ENCODE results near the gene C10orf143. TPM values are rescaled to one million over a fixed set of nuclear protein-coding genes. Genes with fewer than 3 reads are reported as not detected.

C10orf143 gene
- total RNA-seq, 3 donors from 2014 or later, result 2.3 to 10.4 (median 4.2) TPM

GRCh38 chr10:130045091-130045652, 65.5 kb downstream of the C10orf143 start:
- ATAC-seq, result no peak
- intact Hi-C loops (cut with DNase I, micrococcal nuclease), result no loop called here
- peak in 1 of 3 donors; percentile 18 for DNase-seq
- H3K36me3 ChIP-seq (ENCODE audit: low read depth), result no peaks in the 10 kb centered on the region
- TF ChIP-seq CTCF (IDR thresholded peaks at IDR 0.05), result no peak
- H3K9me3 ChIP-seq, result no peaks in the 10 kb centered on the region
- no peak overlapping the region for H3K4me3 ChIP-seq
- H3K4me1 ChIP-seq (ENCODE audit: low read depth), result no peaks in the 10 kb centered on the region

GRCh38 chr10:130044067-130045061, 66.3 kb downstream of the C10orf143 start:
- intact Hi-C loops (cut with DNase I, micrococcal nuclease), result no loop called here
- peak in 1 of 3 donors; percentile 11 for DNase-seq
- ATAC-seq, result no peak
- Histone ChIP-seq H3K4me1 (ENCODE audit: low read depth) (no peaks in the 10 kb centered on the region), H3K36me3 (ENCODE audit: low read depth) (no peaks in the 10 kb centered on the region), H3K9me3 (no peaks in the 10 kb centered on the region), H3K4me3 (no peak overlapping the region)
- no peak for TF ChIP-seq CTCF (IDR thresholded peaks at IDR 0.05)

- intact Hi-C loops (cut with DNase I, micrococcal nuclease), result no loop called here
- H3K4me1 ChIP-seq (ENCODE audit: low read depth), result no peaks in the 10 kb centered on the region
- TF ChIP-seq CTCF (IDR thresholded peaks at IDR 0.05), result no peak
- DNase-seq (no peak), ATAC-seq (no peak)
- no peak overlapping the region for H3K4me3 ChIP-seq
- H3K36me3 ChIP-seq (ENCODE audit: low read depth), result no peaks in the 10 kb centered on the region
- H3K9me3 ChIP-seq, result no peaks in the 10 kb centered on the region
Observed at GRCh38 chr10:130043491-130043890, 67.1 kb downstream of the C10orf143 start.

- DNase-seq (no peak), ATAC-seq (no peak)
- intact Hi-C loops (cut with DNase I, micrococcal nuclease), result no loop called here
- no peaks in the 10 kb centered on the region for H3K4me1 ChIP-seq (ENCODE audit: low read depth)
- H3K4me3 ChIP-seq, result no peak overlapping the region
- H3K36me3 ChIP-seq (ENCODE audit: low read depth), result no peaks in the 10 kb centered on the region
- no peak for TF ChIP-seq CTCF (IDR thresholded peaks at IDR 0.05)
- no peaks in the 10 kb centered on the region for H3K9me3 ChIP-seq
Observed at GRCh38 chr10:130042381-130042780, 68.2 kb downstream of the C10orf143 start.

- Histone ChIP-seq H3K36me3 (ENCODE audit: low read depth) (no peaks in the 10 kb centered on the region), H3K4me1 (ENCODE audit: low read depth) (no peaks in the 10 kb centered on the region), H3K4me3 (no peak overlapping the region), H3K9me3 (no peaks in the 10 kb centered on the region)
- intact Hi-C loops (cut with DNase I, micrococcal nuclease), result no loop called here
- ATAC-seq (no peak), DNase-seq (no peak)
- TF ChIP-seq CTCF (IDR thresholded peaks at IDR 0.05), result no peak
Observed at GRCh38 chr10:130041451-130042371, 68.9 kb downstream of the C10orf143 start.
